GM12892 (cell line): ENCODE data around the gene MGME1.

Experiments
- POLR2A ChIP-seq: IDR thresholded peaks from 2 replicates; pipeline ENCODE4 v1.6.1; 2011; ENCODE audit warnings: low read depth, low read length, control low read depth
- POLR2AphosphoS5 ChIP-seq: IDR thresholded peaks from 2 replicates; pipeline ENCODE4 v1.6.1; 2011; ENCODE audit warnings: low read depth, low read length, control low read depth
- TAF1 ChIP-seq: IDR thresholded peaks from 2 replicates; pipeline ENCODE4 v1.6.1; 2011; ENCODE audit warnings: low read depth, mild to moderate bottlenecking, control low read depth, low read length, borderline replicate concordance

GRCh38 chr20:17961587-17961940 lies 7.3 kb upstream of the MGME1 start:
- TF ChIP-seq POLR2AphosphoS5 = no peak
- no peak for TF ChIP-seq TAF1
- TF ChIP-seq POLR2A = no peak; the same call in 1 of the 2 replicates
